ENCODE results near the gene SLC35B1.

DNA sequence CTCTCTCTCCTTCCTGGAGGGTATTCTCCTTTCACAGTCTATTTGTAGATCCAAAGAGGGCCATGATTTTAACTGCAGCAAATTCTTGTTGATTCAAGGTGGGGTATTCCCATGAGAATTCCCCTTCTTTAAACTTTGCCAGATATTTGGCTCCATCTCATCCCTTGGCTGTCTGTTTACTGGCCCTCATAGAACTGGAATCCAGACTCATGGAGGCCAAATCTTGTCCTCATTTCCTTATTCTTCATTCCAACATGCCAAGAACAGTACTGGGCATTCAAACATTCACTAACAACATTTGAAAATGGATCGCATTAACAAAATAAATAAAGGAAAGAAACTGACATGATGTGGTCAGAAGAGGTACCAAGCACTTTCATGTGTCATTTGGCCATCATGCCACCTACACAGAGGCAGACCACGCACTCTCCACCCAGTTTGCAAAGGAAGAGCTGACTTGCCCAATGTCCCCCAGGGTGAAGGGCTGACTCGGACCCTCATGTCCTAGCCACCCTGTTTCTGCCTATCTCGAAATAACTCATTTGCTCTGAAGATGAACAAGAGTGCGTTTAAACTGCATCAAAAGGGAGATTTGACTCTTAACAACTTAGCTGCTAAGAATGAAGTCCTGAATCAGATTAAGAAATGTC lies 23.1 kb upstream of the SLC35B1 start:
- no peak for TF ChIP-seq ZNF274 (IDR thresholded peaks at IDR 0.05; ENCODE audit: low read depth, low read length)
- TF ChIP-seq YY1 (IDR thresholded peaks at IDR 0.05; ENCODE audit: insufficient read depth, insufficient read length): no peak

Measured in NT2/D1 (cell line).